ENCODE data around the gene CTBP2.
A peak's percentile ranks its signal among the peaks of the same experiment; 100 is the strongest.

CTBP2 gene

DNA sequence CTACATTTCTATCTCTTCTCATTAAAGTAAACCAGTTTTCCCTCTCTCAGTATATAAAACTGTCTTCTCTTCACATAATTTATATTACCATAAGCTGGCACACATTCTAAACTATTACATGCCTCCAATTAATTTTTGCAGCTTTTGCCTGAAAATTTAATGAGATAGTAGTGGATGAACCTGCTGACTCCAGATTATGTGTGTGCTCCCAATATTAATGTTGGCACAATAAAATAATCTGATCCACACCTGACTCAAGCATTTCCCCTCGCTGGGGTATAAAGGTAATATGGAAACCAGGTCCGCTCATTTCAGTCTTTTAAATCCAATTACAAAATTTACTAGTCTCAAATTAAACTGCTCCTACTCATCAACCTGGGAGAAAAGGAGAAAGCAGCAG lies 63.4 kb downstream of the CTBP2 start:
- TF ChIP-seq FOXM1 (IDR thresholded peaks at IDR 0.05; ENCODE audit: borderline replicate concordance, low read depth) (no peak), CEBPB (IDR thresholded peaks at IDR 0.05) (no peak), EP300 (IDR thresholded peaks at IDR 0.05; ENCODE audit: borderline replicate concordance) (no peak), NFIC (IDR thresholded peaks at IDR 0.05) (no peak), YY1 (IDR thresholded peaks at IDR 0.05; ENCODE audit: low read depth) (no peak), TCF12 (IDR thresholded peaks at IDR 0.05; ENCODE audit: low read depth) (no peak), EGR1 (IDR thresholded peaks at IDR 0.05) (no peak), TEAD4 (IDR thresholded peaks at IDR 0.05) (no peak), ZBTB7A (IDR thresholded peaks at IDR 0.05; ENCODE audit: low read depth) (no peak), RAD21 (IDR thresholded peaks at IDR 0.05; ENCODE audit: low read depth) (no peak), CREB1 (IDR thresholded peaks at IDR 0.05; ENCODE audit: low read depth) (no peak), TAF1 (IDR thresholded peaks at IDR 0.05; ENCODE audit: low read depth) (no peak)
- TF ChIP-seq, protein P1, sequence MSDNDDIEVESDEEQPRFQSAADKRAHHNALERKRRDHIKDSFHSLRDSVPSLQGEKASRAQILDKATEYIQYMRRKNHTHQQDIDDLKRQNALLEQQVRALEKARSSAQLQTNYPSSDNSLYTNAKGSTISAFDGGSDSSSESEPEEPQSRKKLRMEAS (IDR thresholded peaks at IDR 0.05): no peak
- TF ChIP-seq, protein P2, sequence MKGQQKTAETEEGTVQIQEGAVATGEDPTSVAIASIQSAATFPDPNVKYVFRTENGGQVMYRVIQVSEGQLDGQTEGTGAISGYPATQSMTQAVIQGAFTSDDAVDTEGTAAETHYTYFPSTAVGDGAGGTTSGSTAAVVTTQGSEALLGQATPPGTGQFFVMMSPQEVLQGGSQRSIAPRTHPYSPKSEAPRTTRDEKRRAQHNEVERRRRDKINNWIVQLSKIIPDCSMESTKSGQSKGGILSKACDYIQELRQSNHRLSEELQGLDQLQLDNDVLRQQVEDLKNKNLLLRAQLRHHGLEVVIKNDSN (IDR thresholded peaks at IDR 0.05): no peak
- TF ChIP-seq, protein P3, sequence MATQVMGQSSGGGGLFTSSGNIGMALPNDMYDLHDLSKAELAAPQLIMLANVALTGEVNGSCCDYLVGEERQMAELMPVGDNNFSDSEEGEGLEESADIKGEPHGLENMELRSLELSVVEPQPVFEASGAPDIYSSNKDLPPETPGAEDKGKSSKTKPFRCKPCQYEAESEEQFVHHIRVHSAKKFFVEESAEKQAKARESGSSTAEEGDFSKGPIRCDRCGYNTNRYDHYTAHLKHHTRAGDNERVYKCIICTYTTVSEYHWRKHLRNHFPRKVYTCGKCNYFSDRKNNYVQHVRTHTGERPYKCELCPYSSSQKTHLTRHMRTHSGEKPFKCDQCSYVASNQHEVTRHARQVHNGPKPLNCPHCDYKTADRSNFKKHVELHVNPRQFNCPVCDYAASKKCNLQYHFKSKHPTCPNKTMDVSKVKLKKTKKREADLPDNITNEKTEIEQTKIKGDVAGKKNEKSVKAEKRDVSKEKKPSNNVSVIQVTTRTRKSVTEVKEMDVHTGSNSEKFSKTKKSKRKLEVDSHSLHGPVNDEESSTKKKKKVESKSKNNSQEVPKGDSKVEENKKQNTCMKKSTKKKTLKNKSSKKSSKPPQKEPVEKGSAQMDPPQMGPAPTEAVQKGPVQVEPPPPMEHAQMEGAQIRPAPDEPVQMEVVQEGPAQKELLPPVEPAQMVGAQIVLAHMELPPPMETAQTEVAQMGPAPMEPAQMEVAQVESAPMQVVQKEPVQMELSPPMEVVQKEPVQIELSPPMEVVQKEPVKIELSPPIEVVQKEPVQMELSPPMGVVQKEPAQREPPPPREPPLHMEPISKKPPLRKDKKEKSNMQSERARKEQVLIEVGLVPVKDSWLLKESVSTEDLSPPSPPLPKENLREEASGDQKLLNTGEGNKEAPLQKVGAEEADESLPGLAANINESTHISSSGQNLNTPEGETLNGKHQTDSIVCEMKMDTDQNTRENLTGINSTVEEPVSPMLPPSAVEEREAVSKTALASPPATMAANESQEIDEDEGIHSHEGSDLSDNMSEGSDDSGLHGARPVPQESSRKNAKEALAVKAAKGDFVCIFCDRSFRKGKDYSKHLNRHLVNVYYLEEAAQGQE (IDR thresholded peaks at IDR 0.05; ENCODE audit: low read depth): no peak

DNA sequence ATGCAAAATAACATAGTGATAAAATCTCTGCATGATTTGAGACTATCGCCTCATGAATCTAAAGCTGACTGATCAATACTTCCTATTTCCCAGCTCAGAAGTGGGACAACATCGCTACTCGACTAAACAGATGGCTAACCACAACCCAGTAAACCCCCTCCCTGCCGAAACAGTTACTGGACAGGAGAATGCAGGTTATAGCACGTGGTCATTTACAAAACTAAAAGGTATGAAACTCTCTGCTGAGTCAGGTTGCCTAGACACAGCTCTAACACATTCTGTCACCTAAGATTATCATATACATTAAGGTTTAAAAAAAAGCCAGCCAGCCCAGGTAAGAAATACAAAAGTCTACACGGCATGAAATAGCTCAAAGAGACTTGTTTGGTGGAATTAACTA lies 64.0 kb downstream of the CTBP2 start:
- TF ChIP-seq CEBPB (IDR thresholded peaks at IDR 0.05) (no peak), EGR1 (IDR thresholded peaks at IDR 0.05) (no peak), EP300 (IDR thresholded peaks at IDR 0.05; ENCODE audit: borderline replicate concordance) (no peak)

DNA sequence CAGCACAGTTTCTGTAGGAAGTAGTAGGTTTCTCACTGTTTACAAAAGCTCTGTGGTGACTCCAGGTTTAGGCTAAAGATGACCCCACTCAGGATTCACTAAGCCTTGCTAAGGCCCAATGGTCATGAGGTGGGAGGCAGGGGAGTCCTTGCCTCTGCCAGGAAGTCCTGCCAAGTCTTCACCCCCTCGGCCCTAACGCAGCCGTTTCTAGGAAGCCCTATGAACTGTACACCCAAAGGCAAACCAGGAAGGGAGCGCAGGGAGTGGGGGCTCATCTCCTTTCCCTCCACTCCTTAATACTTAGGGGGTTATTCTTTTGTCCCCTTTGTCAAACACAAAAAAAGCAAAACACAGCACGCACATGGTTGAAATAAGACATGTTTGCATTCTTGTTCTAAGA lies 64.6 kb downstream of the CTBP2 start:
- TF ChIP-seq TAF1 (IDR thresholded peaks at IDR 0.05; ENCODE audit: low read depth): no peak

DNA sequence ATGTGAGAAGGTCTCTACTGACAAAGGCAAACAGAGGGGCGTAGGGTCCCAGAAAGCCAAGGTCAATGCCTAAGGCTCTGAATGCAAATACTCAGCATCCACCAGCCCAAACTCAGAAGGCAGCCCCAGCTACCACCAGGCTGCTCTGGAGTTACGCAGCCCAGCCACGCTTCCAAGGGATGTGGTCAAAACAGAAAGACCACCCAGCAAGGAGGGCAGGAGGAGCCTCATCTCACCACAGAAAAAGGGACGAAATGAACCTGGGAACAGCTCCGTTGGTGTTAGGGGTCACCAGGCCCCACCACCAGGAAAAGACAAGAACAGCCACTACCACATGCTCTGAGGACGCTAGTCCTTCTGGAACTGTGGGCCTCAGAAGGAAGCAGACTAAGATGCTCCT lies 65.1 kb downstream of the CTBP2 start:
- TF ChIP-seq RAD21 (IDR thresholded peaks at IDR 0.05; ENCODE audit: low read depth) (no peak), TAF1 (IDR thresholded peaks at IDR 0.05; ENCODE audit: low read depth) (no peak), ZBTB7A (IDR thresholded peaks at IDR 0.05; ENCODE audit: low read depth) (no peak)
- TF ChIP-seq, protein P1 (IDR thresholded peaks at IDR 0.05): no peak

DNA sequence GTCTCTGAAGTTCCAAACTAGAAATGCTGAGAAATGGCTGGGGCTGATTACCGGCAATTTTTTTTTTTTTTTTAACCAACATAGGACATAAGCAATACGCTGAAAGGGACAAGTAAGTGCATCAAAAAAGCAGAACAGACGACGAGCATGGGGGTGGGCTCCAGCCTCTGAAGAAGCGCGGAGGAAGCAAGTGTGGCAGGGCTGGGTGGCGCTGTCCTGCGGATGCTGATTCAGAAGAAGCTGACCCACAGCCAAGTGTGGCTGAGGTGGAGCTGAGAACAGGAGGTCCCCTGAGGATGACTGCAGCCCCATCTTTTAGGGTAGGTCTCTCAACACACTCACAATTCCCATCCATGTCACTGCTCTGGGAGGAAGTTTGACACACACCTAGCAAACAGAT lies 65.6 kb downstream of the CTBP2 start:
- no peak for TF ChIP-seq RAD21 (IDR thresholded peaks at IDR 0.05; ENCODE audit: low read depth)

DNA sequence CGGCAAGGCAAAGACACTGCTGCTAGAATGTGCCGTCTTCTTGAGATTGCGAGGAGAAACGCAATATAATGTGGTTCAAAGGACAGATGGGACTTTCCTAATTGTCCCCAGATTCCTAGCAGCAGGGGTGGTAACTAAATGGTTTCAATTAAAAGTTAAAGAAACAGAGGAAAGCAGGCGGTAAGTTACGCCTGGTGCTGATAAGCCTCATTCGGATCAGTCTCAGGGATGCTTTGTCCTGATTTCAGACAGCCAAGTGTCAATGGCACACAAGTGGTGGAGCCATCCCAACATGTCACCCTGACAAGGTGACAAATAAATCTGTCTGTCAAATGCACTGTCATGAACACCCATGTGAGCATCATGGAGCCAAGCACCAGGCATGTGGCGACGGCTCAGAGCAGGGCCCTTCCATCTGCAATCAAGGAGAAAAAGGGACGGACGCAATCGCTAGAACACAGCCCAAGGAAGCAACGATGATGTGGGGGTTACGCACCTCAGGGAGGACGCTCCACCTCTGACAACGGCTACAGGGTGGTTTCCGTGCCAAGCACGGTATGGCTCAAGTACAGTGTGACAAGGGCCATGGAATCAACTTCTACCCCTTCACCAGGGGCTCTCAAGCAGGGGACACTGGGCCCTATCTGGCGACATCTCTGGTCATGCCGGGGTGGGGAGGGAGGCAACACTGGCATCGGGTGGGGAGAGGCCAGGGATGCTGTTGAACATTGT lies 66.2 kb downstream of the CTBP2 start:
- TF ChIP-seq YY1 (IDR thresholded peaks at IDR 0.05; ENCODE audit: low read depth) (no peak), NFIC (IDR thresholded peaks at IDR 0.05) (no peak), TAF1 (IDR thresholded peaks at IDR 0.05; ENCODE audit: low read depth) (no peak), CREB1 (IDR thresholded peaks at IDR 0.05; ENCODE audit: low read depth) (no peak), EP300 (IDR thresholded peaks at IDR 0.05; ENCODE audit: borderline replicate concordance) (no peak), TEAD4 (IDR thresholded peaks at IDR 0.05) (no peak), ZBTB7A (IDR thresholded peaks at IDR 0.05; ENCODE audit: low read depth) (no peak)
- TF ChIP-seq, protein P1 (IDR thresholded peaks at IDR 0.05): no peak

DNA sequence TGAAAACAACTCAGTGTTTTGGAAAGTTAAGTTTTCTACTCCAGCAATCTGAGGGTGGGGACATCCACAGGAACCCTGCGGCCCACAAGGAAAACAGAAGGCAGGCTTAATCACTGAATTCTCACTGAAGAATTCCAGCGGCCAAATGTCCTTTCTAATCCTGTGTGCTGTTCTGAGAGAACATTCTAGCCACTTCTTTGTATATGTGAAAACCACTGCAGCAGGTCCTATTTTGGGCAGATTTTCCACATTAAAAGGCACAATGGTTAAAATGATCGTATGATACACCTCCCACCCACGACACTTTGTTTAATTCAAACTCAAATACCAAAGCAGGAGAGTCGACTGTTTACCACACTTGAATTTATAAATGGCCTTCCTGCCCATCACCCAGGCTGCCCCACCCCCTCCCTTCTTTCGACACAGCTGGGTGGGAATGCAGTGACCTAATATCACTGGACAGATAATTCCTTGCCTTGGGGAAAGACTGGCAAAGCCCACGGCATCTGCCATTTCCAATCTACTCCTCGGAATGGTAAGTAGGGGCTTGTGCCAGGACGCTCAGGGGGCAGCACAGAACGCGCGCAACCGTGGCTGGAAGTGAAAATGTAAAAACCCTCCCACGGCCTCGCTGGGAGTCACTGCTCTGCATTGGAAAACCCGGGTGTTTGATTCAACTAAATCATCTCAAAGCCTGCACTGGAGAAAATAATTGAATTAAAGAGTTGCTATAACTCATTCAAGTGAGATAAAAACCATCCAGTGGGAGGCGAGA lies 67.0 kb downstream of the CTBP2 start:
- TF ChIP-seq TCF12 (IDR thresholded peaks at IDR 0.05; ENCODE audit: low read depth) (no peak), CEBPB (IDR thresholded peaks at IDR 0.05) (0 out of 2 replicates have a peak, but pooled peaks have one; percentile 52)

DNA sequence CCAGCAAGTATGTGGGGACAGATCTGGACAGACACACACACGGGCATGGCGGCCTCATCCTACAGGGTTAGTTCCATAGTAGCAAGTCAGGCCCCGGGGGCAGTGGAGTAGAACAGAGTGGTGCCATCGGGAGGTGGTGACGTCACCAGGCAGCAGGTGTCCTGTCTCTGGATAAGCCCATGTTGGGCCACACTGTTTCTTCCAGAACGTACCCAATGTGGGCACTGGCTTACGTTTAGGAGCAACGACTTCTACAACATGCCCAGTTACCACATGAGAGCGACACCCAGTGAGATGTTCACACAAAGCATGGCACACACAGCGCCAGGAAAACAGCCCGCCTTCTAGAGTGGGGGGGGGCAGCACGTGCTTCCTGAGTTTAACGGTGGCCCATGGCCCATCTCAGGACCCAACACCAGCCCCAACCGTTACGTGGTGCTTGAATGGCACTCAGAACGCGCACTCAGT lies 67.8 kb downstream of the CTBP2 start:
- no peak for TF ChIP-seq EGR1 (IDR thresholded peaks at IDR 0.05)
- TF ChIP-seq, protein P3 (IDR thresholded peaks at IDR 0.05; ENCODE audit: low read depth): no peak
- no peak for TF ChIP-seq EP300 (IDR thresholded peaks at IDR 0.05; ENCODE audit: borderline replicate concordance)
- TF ChIP-seq TAF1 (IDR thresholded peaks at IDR 0.05; ENCODE audit: low read depth): no peak
- no peak for TF ChIP-seq NFIC (IDR thresholded peaks at IDR 0.05)
- no peak for TF ChIP-seq FOXM1 (IDR thresholded peaks at IDR 0.05; ENCODE audit: borderline replicate concordance, low read depth)
- no peak for TF ChIP-seq RAD21 (IDR thresholded peaks at IDR 0.05; ENCODE audit: low read depth)
- TF ChIP-seq ZBTB7A (IDR thresholded peaks at IDR 0.05; ENCODE audit: low read depth): no peak
- TF ChIP-seq, protein P1 (IDR thresholded peaks at IDR 0.05): no peak
- no peak for TF ChIP-seq TEAD4 (IDR thresholded peaks at IDR 0.05)
- TF ChIP-seq, protein P2 (IDR thresholded peaks at IDR 0.05): no peak
- no peak for TF ChIP-seq CEBPB (IDR thresholded peaks at IDR 0.05)
- TF ChIP-seq YY1 (IDR thresholded peaks at IDR 0.05; ENCODE audit: low read depth): no peak

All from Ishikawa (cell line).